Mesenchymal stem cell (in vitro differentiated cells and primary cell): ENCODE results near the gene VAMP8.

Experiments
- DNase-seq: peaks from one replicate; pipeline ENCODE4 v3.0.0-alpha.2; 2013
- H2AFZ ChIP-seq: one replicate; pipeline ENCODE4 v1.6.1; 2013; ENCODE audit warnings: low read depth, mild to moderate bottlenecking, control low read depth, inconsistent platforms, low read length, moderate library complexity
- H2AK5ac ChIP-seq: 2 replicates; pipeline ENCODE4 v1.6.1; 2013; ENCODE audit warnings: low read length, moderate library complexity, mild to moderate bottlenecking, inconsistent platforms; ENCODE audit not compliant: severe bottlenecking
- H2BK120ac ChIP-seq: one replicate; pipeline ENCODE4 v1.6.1; 2013; ENCODE audit warnings: low read depth, mild to moderate bottlenecking, inconsistent platforms, low read length, moderate library complexity
- H2BK12ac ChIP-seq, 2 experiments: one replicate each; pipeline ENCODE4 v1.6.1; 2013; ENCODE audit warnings: inconsistent platforms in 2 of 2, low read length in 2 of 2, mild to moderate bottlenecking in 2 of 2, moderate library complexity in 2 of 2, control low read depth in 1 of 2
- H2BK15ac ChIP-seq: one replicate; pipeline ENCODE4 v1.6.1; 2013; ENCODE audit warnings: mild to moderate bottlenecking, low read depth, inconsistent platforms; ENCODE audit not compliant: poor library complexity, severe bottlenecking
- H2BK5ac ChIP-seq: 2 replicates; pipeline ENCODE4 v1.6.1; 2013; ENCODE audit warnings: low read depth, mild to moderate bottlenecking, low read length, control low read depth, inconsistent platforms; ENCODE audit not compliant: poor library complexity, severe bottlenecking
- H3K14ac ChIP-seq, 2 experiments: one replicate each; pipeline ENCODE4 v1.6.1; 2013; ENCODE audit warnings: inconsistent platforms in 2 of 2, low read length in 2 of 2, control low read depth in 1 of 2, mild to moderate bottlenecking in 1 of 2, moderate library complexity in 1 of 2
- H3K18ac ChIP-seq, 2 experiments: one replicate each; pipeline ENCODE4 v1.6.1; 2013; ENCODE audit warnings: inconsistent platforms in 2 of 2, low read length in 2 of 2, control low read depth in 1 of 2, low read depth in 1 of 2, mild to moderate bottlenecking in 1 of 2
- H3K23ac ChIP-seq, 2 experiments: one replicate each; pipeline ENCODE4 v1.6.1; 2013; ENCODE audit warnings: inconsistent platforms in 2 of 2, low read length in 2 of 2, mild to moderate bottlenecking in 2 of 2, moderate library complexity in 2 of 2, control low read depth in 1 of 2
- H3K27ac ChIP-seq: 2 replicates; pipeline ENCODE4 v1.5.1; 2013; ENCODE audit warnings: mild to moderate bottlenecking, moderate library complexity, low read length, control low read depth, inconsistent platforms; ENCODE audit not compliant: poor library complexity, severe bottlenecking
- H3K27me3 ChIP-seq, 2 experiments: 2 replicates each; pipeline versions ENCODE4 v1.6.1 to v1.7.0; 2013; ENCODE audit warnings: low read length in 2 of 2, mild to moderate bottlenecking in 2 of 2, moderate library complexity in 2 of 2, control low read depth in 1 of 2, inconsistent platforms in 1 of 2; ENCODE audit not compliant: control insufficient read depth in 1 of 2, insufficient read depth in 1 of 2
- H3K36me3 ChIP-seq, 2 experiments: 2 replicates each; pipeline versions ENCODE4 v1.6.1 to v1.7.0; 2013; ENCODE audit warnings: low read length in 2 of 2, control low read depth in 1 of 2, inconsistent platforms in 1 of 2, low read depth in 1 of 2, mild to moderate bottlenecking in 1 of 2; ENCODE audit not compliant: insufficient read depth in 2 of 2, control insufficient read depth in 1 of 2
- H3K4ac ChIP-seq, 2 experiments: one replicate each; pipeline ENCODE4 v1.6.1; 2013; ENCODE audit warnings: inconsistent platforms in 2 of 2, low read length in 2 of 2, mild to moderate bottlenecking in 2 of 2, moderate library complexity in 2 of 2, control low read depth in 1 of 2, low read depth in 1 of 2
- H3K4me1 ChIP-seq: 2 replicates; pipeline ENCODE4 v1.6.1; 2013; ENCODE audit warnings: low read depth, low read length, control low read depth; ENCODE audit not compliant: control insufficient read depth, insufficient read depth
- H3K4me2 ChIP-seq: 2 replicates; pipeline ENCODE4 v1.6.1; 2013; ENCODE audit warnings: low read length, mild to moderate bottlenecking, inconsistent platforms; ENCODE audit not compliant: poor library complexity, severe bottlenecking
- H3K4me3 ChIP-seq, 2 experiments: 2 replicates each; pipeline versions ENCODE4 v1.5.1 to v1.7.0; 2013; ENCODE audit warnings: low read length in 2 of 2, mild to moderate bottlenecking in 2 of 2, control low read depth in 1 of 2, low read depth in 1 of 2; ENCODE audit not compliant: insufficient read depth in 1 of 2
- H3K79me1 ChIP-seq: replicated peaks from 2 replicates; pipeline ENCODE4 v1.6.1; 2013; ENCODE audit warnings: mild to moderate bottlenecking, control low read depth, low read length, inconsistent platforms; ENCODE audit not compliant: poor library complexity, severe bottlenecking
- H3K9ac ChIP-seq: 2 replicates; pipeline ENCODE4 v1.7.0; 2013; ENCODE audit warnings: mild to moderate bottlenecking, low read length, moderate library complexity
- H3K9me3 ChIP-seq: 2 replicates; pipeline ENCODE4 v1.7.0; 2013; ENCODE audit warnings: mild to moderate bottlenecking, low read length; ENCODE audit not compliant: control insufficient read depth
- H4K8ac ChIP-seq: one replicate; pipeline ENCODE4 v1.6.1; 2013; ENCODE audit warnings: inconsistent platforms, mild to moderate bottlenecking, low read length, moderate library complexity
- H4K91ac ChIP-seq: one replicate; pipeline ENCODE4 v1.6.1; 2013; ENCODE audit warnings: mild to moderate bottlenecking, low read length, inconsistent platforms
- WGBS: methylation state at CpG from one replicate; pipeline ENCODE4 v1.1.7; 2013; ENCODE audit warnings: mixed read lengths; 5-methylcytosine and 5-hydroxymethylcytosine counted together

The VAMP8 gene

GRCh38 chr2:85584857-85585780, 7.7 kb downstream of the VAMP8 start:
- H4K91ac ChIP-seq = peak overlapping the region; percentile 48
- H3K9me3 ChIP-seq = no peaks in the 10 kb centered on the region
- H3K27me3 ChIP-seq = no peaks in the 10 kb centered on the region
- 52% methylated on average over 7 of the region's 9 CpGs for WGBS
- H3K4me3 ChIP-seq = peak overlapping the region in 1 of 2 experiments; percentile 84
- peak overlapping the region; percentile 69 to 76 for H2BK12ac ChIP-seq
- H2AFZ ChIP-seq = peak overlapping the region; percentile 20
- H2BK5ac ChIP-seq = no peak overlapping the region
- peak overlapping the region; percentile 38 for H2BK15ac ChIP-seq
- H3K9ac ChIP-seq = peak overlapping the region; percentile 85
- H2BK120ac ChIP-seq = peak overlapping the region; percentile 87
- peak overlapping the region; percentile 59 to 87 for H3K18ac ChIP-seq
- H3K4ac ChIP-seq = peak overlapping the region; percentile 70 to 77
- H3K14ac ChIP-seq = no peak overlapping the region
- peaks cover 0 to 20% of the 10 kb centered on the region in 2 experiments for H3K36me3 ChIP-seq
- peak; percentile 70 for DNase-seq
- peaks cover 4% of the 10 kb centered on the region for H3K79me1 ChIP-seq
- H3K27ac ChIP-seq = peak overlapping the region; percentile 38
- H3K4me1 ChIP-seq = peaks cover 24% of the 10 kb centered on the region
- H3K23ac ChIP-seq = no peak overlapping the region
- peak overlapping the region; percentile 73 for H2AK5ac ChIP-seq
- no peak overlapping the region for H3K4me2 ChIP-seq
- H4K8ac ChIP-seq = peak overlapping the region; percentile 96

GRCh38 chr2:85585781-85586105, 8.4 kb downstream of the VAMP8 start:
- Histone ChIP-seq H3K79me1 (peaks cover 4% of the 10 kb centered on the region), H4K91ac (peak overlapping the region; percentile 44), H4K8ac (peak overlapping the region; percentile 96), H3K4me3 (peak overlapping the region in 1 of 2 experiments; percentile 84), H2AK5ac (peak overlapping the region; percentile 57), H2BK120ac (no peak overlapping the region), H3K36me3 (peaks cover 0 to 20% of the 10 kb centered on the region in 2 experiments), H3K14ac (no peak overlapping the region), H2BK5ac (no peak overlapping the region), H2AFZ (no peak overlapping the region), H3K4ac (peak overlapping the region; percentile 33 to 63), H3K4me1 (peaks cover 29% of the 10 kb centered on the region), H3K27me3 (no peaks in the 10 kb centered on the region), H3K27ac (peak overlapping the region; percentile 38), H3K9me3 (no peaks in the 10 kb centered on the region), H2BK12ac (no peak overlapping the region), H3K9ac (peak overlapping the region; percentile 85), H3K23ac (no peak overlapping the region), H2BK15ac (no peak overlapping the region), H3K4me2 (no peak overlapping the region), H3K18ac (peak overlapping the region; percentile 59 to 87)
- DNase-seq = peak; percentile 81
- WGBS = 55% methylated on average over 1 of the region's 1 CpG

- H3K4me3 ChIP-seq = no peak overlapping the region
- H3K14ac ChIP-seq = no peak overlapping the region
- no peak overlapping the region for H2BK15ac ChIP-seq
- no peak overlapping the region for H3K9ac ChIP-seq
- no peak overlapping the region for H3K23ac ChIP-seq
- no peak for DNase-seq
- peaks cover 6 to 17% of the 10 kb centered on the region in 2 experiments for H3K36me3 ChIP-seq
- no peaks in the 10 kb centered on the region for H3K9me3 ChIP-seq
- peak overlapping the region; percentile 18 for H3K27ac ChIP-seq
- H4K91ac ChIP-seq = no peak overlapping the region
- peaks cover 3% of the 10 kb centered on the region for H3K79me1 ChIP-seq
- WGBS = 79% methylated on average over 4 of the region's 4 CpGs
- H2BK12ac ChIP-seq = peak overlapping the region; percentile 29 to 65
- no peak overlapping the region for H2AFZ ChIP-seq
- no peak overlapping the region for H3K4ac ChIP-seq
- H2AK5ac ChIP-seq = peak overlapping the region; percentile 75
- no peak overlapping the region for H2BK5ac ChIP-seq
- H3K4me1 ChIP-seq = peaks cover 34% of the 10 kb centered on the region
- H3K18ac ChIP-seq = peak overlapping the region in 1 of 2 experiments; percentile 18
- H4K8ac ChIP-seq = no peak overlapping the region
- peak overlapping the region; percentile 9 for H2BK120ac ChIP-seq
- H3K27me3 ChIP-seq = no peaks in the 10 kb centered on the region
- no peak overlapping the region for H3K4me2 ChIP-seq
Measured at GRCh38 chr2:85588236-85588635, 10.8 kb downstream of the VAMP8 start.

GRCh38 chr2:85588645-85589044, 11.3 kb downstream of the VAMP8 start:
- H2BK15ac ChIP-seq = no peak overlapping the region
- no peaks in the 10 kb centered on the region for H3K27me3 ChIP-seq
- peak overlapping the region in 1 of 2 experiments; percentile 18 for H3K4ac ChIP-seq
- no peak overlapping the region for H3K14ac ChIP-seq
- 93% methylated on average over 4 of the region's 4 CpGs for WGBS
- peaks cover 3% of the 10 kb centered on the region for H3K79me1 ChIP-seq
- no peak overlapping the region for H2AFZ ChIP-seq
- no peak overlapping the region for H2BK5ac ChIP-seq
- H2AK5ac ChIP-seq = peak overlapping the region; percentile 75
- H3K4me2 ChIP-seq = no peak overlapping the region
- H3K9ac ChIP-seq = no peak overlapping the region
- no peak overlapping the region for H3K23ac ChIP-seq
- no peak overlapping the region for H4K8ac ChIP-seq
- H3K36me3 ChIP-seq = peaks cover 7 to 14% of the 10 kb centered on the region in 2 experiments
- no peak overlapping the region for H3K18ac ChIP-seq
- no peak overlapping the region for H3K4me3 ChIP-seq
- H3K27ac ChIP-seq = peak overlapping the region; percentile 18
- DNase-seq = no peak
- H4K91ac ChIP-seq = peak overlapping the region; percentile 28
- no peaks in the 10 kb centered on the region for H3K9me3 ChIP-seq
- H2BK12ac ChIP-seq = peak overlapping the region; percentile 65 to 70
- H2BK120ac ChIP-seq = peak overlapping the region; percentile 9
- H3K4me1 ChIP-seq = peaks cover 34% of the 10 kb centered on the region
